ENCODE data around the gene NAGK. TPM values are rescaled to one million over a fixed set of nuclear protein-coding genes. Genes with fewer than 3 reads are reported as not detected.
"Not testable (repeated sequence)": the region's sequence is repeated elsewhere in the genome, so short reads cannot be mapped to it uniquely, and the experiment has no call there.

Gene NAGK
- total RNA-seq, 1 experiment from 2014 or later: 87.7 TPM

GRCh38 chr2:71069376-71069775 is 928 bp downstream of the NAGK start:
- no peak for DNase-seq (ENCODE audit: low read depth)

- peak; percentile 14 for DNase-seq (ENCODE audit: low read depth)
Observed at GRCh38 chr2:71070294-71071093, 2.0 kb downstream of the NAGK start.

GRCh38 chr2:71071681-71072398 is 3.4 kb downstream of the NAGK start:
- no peak for DNase-seq (ENCODE audit: low read depth)

GRCh38 chr2:71072492-71072891 is 4.0 kb downstream of the NAGK start:
- DNase-seq (ENCODE audit: low read depth): no peak

GRCh38 chr2:71073475-71073874 is 5.0 kb downstream of the NAGK start:
- no peak for DNase-seq (ENCODE audit: low read depth)

GRCh38 chr2:71074893-71075395 is 6.5 kb downstream of the NAGK start:
- no peak for DNase-seq (ENCODE audit: low read depth)

GRCh38 chr2:71078624-71079023 is 10.2 kb downstream of the NAGK start:
- DNase-seq (ENCODE audit: low read depth): no peak

GRCh38 chr2:71082402-71083252 is 14.2 kb downstream of the NAGK start:
- DNase-seq (ENCODE audit: low read depth): no peak

GRCh38 chr2:71083297-71083696 is 14.8 kb downstream of the NAGK start:
- DNase-seq (ENCODE audit: low read depth): not testable (repeated sequence)

GRCh38 chr2:71083752-71084312 is 15.4 kb downstream of the NAGK start:
- DNase-seq (ENCODE audit: low read depth): not testable (repeated sequence)

- DNase-seq (ENCODE audit: low read depth): not testable (repeated sequence)
Observed at GRCh38 chr2:71085325-71086003, 17.0 kb downstream of the NAGK start.

GRCh38 chr2:71089475-71089874 is 21.0 kb downstream of the NAGK start:
- not testable (repeated sequence) for DNase-seq (ENCODE audit: low read depth)

GRCh38 chr2:71091808-71092207 is 23.4 kb downstream of the NAGK start:
- DNase-seq (ENCODE audit: low read depth): not testable (repeated sequence)

GRCh38 chr2:71092491-71093260 is 24.2 kb downstream of the NAGK start:
- DNase-seq (ENCODE audit: low read depth): not testable (repeated sequence)

- DNase-seq (ENCODE audit: low read depth): peak; percentile 64
Observed at GRCh38 chr2:71100195-71100964, 31.9 kb downstream of the NAGK start.

GRCh38 chr2:71101656-71102055 is 33.2 kb downstream of the NAGK start:
- peak; percentile 88 for DNase-seq (ENCODE audit: low read depth)

- no peak for DNase-seq (ENCODE audit: low read depth)
Observed at GRCh38 chr2:71102981-71103681, 34.7 kb downstream of the NAGK start.

GRCh38 chr2:71103809-71104208 is 35.4 kb downstream of the NAGK start:
- DNase-seq (ENCODE audit: low read depth): no peak

- not testable (repeated sequence) for DNase-seq (ENCODE audit: low read depth)
Observed at GRCh38 chr2:71106463-71106862, 38.0 kb downstream of the NAGK start.
